Liver (tissue), 3 donors: ENCODE measurements around the gene SIRT7.

Source experiments
- GABPA ChIP-seq, 2 donors: IDR thresholded peaks in 1 of 2; conservative IDR thresholded peaks in 1 of 2; 2 replicates each; pipeline ENCODE4 v1.6.1; 2016; ENCODE audit warnings: antibody characterized with exemption in 2 of 2, mild to moderate bottlenecking in 1 of 2, moderate library complexity in 1 of 2
- HNF4G ChIP-seq: IDR thresholded peaks from 2 replicates; pipeline ENCODE4 v1.6.1; 2016; ENCODE audit warnings: antibody characterized with exemption
- JUND ChIP-seq, 2 donors: IDR thresholded peaks; 2 replicates each; pipeline ENCODE4 v1.6.1; 2016; ENCODE audit warnings: antibody characterized with exemption in 2 of 2
- RAD21 ChIP-seq, 2 donors: IDR thresholded peaks; 2 replicates each; pipeline ENCODE4 v1.6.1; 2016; ENCODE audit warnings: antibody characterized with exemption in 2 of 2, mild to moderate bottlenecking in 2 of 2
- TAF1 ChIP-seq: conservative IDR thresholded peaks from 2 replicates; pipeline ENCODE4 v1.6.1; 2016; ENCODE audit warnings: antibody characterized with exemption, mild to moderate bottlenecking
- TF ChIP-seq, protein P1 (sequence below): IDR thresholded peaks from 2 replicates; pipeline ENCODE4 v1.6.1; 2016; ENCODE audit warnings: antibody characterized with exemption, mild to moderate bottlenecking
- TF ChIP-seq, protein P2 (sequence below): fragments of 150-350 bp; IDR thresholded peaks from 2 replicates; pipeline ENCODE4 v1.5.1; 2017; ENCODE audit warnings: improper control_type of control experiment, low read depth, low read length; ENCODE audit not compliant: missing input control
- TF ChIP-seq, protein P3 (sequence below): IDR thresholded peaks from 2 replicates; pipeline ENCODE4 v1.6.1; 2016; ENCODE audit warnings: antibody characterized with exemption
- TF ChIP-seq, protein P4 (sequence below): IDR thresholded peaks from 2 replicates; pipeline ENCODE4 v1.6.1; 2016; ENCODE audit warnings: antibody characterized with exemption
- donor health status: healthy.
- donor health status: healthy.

DNA sequence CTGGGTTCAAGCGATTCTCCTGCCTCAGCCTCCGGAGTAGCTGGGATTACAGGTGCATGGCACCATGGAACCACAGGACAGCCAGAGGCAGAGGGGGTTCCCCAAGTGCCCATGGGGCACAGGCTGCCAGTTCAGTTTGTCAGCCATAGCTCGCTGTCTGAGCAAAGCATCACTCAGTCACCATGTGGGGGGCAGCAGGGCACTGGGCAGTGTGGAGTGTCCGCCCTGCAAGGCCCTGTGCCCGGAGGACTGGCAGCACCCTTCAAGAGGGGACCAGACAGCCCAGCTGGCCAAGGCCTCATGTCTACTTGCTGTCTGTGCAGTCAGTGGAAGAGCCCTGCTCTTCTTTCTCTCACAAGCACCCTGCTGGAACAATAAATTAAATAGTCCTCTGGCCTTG lies 33.0 kb downstream of the SIRT7 start:
- TF ChIP-seq, protein P1, sequence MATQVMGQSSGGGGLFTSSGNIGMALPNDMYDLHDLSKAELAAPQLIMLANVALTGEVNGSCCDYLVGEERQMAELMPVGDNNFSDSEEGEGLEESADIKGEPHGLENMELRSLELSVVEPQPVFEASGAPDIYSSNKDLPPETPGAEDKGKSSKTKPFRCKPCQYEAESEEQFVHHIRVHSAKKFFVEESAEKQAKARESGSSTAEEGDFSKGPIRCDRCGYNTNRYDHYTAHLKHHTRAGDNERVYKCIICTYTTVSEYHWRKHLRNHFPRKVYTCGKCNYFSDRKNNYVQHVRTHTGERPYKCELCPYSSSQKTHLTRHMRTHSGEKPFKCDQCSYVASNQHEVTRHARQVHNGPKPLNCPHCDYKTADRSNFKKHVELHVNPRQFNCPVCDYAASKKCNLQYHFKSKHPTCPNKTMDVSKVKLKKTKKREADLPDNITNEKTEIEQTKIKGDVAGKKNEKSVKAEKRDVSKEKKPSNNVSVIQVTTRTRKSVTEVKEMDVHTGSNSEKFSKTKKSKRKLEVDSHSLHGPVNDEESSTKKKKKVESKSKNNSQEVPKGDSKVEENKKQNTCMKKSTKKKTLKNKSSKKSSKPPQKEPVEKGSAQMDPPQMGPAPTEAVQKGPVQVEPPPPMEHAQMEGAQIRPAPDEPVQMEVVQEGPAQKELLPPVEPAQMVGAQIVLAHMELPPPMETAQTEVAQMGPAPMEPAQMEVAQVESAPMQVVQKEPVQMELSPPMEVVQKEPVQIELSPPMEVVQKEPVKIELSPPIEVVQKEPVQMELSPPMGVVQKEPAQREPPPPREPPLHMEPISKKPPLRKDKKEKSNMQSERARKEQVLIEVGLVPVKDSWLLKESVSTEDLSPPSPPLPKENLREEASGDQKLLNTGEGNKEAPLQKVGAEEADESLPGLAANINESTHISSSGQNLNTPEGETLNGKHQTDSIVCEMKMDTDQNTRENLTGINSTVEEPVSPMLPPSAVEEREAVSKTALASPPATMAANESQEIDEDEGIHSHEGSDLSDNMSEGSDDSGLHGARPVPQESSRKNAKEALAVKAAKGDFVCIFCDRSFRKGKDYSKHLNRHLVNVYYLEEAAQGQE, result no peak
- TF ChIP-seq, protein P2, sequence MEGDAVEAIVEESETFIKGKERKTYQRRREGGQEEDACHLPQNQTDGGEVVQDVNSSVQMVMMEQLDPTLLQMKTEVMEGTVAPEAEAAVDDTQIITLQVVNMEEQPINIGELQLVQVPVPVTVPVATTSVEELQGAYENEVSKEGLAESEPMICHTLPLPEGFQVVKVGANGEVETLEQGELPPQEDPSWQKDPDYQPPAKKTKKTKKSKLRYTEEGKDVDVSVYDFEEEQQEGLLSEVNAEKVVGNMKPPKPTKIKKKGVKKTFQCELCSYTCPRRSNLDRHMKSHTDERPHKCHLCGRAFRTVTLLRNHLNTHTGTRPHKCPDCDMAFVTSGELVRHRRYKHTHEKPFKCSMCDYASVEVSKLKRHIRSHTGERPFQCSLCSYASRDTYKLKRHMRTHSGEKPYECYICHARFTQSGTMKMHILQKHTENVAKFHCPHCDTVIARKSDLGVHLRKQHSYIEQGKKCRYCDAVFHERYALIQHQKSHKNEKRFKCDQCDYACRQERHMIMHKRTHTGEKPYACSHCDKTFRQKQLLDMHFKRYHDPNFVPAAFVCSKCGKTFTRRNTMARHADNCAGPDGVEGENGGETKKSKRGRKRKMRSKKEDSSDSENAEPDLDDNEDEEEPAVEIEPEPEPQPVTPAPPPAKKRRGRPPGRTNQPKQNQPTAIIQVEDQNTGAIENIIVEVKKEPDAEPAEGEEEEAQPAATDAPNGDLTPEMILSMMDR, result no peak
- TF ChIP-seq, protein P3, sequence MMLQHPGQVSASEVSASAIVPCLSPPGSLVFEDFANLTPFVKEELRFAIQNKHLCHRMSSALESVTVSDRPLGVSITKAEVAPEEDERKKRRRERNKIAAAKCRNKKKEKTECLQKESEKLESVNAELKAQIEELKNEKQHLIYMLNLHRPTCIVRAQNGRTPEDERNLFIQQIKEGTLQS, result no peak
- TF ChIP-seq JUND (IDR thresholded peaks at IDR 0.05), result no peak
- no peak for TF ChIP-seq TAF1
- TF ChIP-seq HNF4G, result no peak
- no peak for TF ChIP-seq GABPA (IDR thresholded peaks at IDR 0.05 in 1 of 2, conservative IDR thresholded peaks at IDR 0.05 in 1 of 2)
- TF ChIP-seq RAD21 (IDR thresholded peaks at IDR 0.05), result no peak
- TF ChIP-seq, protein P4, sequence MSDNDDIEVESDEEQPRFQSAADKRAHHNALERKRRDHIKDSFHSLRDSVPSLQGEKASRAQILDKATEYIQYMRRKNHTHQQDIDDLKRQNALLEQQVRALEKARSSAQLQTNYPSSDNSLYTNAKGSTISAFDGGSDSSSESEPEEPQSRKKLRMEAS, result no peak
